ENCODE measurements around the gene FSIP2.

Gene FSIP2, protein sequence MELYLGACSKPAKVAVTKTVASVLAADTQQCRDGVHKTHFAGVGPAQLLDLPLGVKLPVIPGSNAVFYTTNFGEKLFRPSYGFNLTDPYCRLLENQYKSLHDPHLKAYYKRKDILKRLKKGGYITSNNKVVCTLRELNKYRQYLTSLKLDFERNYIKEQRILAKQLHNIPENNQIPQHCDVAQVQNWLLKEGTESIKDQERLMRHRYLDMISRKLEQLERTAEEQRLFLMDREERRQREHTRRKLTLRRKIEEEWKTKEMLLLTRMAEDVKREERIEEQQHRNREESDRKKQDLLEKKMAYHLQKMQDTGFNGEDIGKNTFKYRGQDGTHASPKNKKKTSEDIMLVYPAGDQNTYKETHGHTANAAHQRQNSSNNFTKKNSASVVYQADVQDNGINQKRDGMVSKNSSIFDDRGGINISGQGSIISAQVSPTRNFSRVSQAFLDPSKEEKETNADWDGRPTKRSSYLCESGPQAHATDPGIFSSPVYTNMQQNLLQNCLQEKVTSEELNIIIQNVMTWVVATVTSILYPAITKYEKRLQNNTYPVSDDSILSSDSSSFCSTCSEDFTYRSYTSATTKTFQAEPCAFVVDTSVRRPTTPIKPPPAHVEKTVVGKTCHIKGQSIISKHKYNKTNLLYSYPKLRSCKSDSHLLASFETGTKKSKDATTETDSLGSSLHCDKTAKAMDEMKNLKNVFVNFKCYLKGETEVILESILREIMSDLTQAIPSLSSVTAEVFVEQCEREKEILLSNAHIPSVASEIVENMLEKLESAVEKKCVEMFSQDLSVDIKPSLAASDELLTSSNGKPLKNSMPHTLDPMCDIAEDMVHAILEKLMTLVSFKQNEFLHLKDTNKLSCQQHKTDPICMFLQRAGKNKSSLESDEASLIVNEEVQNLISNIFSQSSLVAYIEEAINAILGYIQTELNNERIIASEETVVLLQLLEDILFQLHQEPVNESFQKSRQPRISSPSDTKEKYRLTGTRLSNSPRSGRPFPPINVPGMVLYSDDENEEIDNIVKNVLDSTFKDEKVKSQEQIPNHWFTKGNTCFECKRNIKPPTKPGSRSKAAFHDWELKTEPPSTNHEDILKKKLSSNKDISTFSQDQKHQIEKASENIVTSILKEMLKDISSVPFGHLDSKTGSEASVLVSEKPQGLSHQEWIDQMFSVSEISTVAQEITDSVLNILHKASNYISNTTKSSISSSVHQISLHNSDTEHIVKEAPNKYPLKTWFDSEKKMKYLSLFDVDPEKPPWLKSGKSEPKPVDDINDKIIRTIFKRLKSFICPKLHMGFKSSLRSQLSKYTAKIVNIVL (N-terminal part only)

DNA sequence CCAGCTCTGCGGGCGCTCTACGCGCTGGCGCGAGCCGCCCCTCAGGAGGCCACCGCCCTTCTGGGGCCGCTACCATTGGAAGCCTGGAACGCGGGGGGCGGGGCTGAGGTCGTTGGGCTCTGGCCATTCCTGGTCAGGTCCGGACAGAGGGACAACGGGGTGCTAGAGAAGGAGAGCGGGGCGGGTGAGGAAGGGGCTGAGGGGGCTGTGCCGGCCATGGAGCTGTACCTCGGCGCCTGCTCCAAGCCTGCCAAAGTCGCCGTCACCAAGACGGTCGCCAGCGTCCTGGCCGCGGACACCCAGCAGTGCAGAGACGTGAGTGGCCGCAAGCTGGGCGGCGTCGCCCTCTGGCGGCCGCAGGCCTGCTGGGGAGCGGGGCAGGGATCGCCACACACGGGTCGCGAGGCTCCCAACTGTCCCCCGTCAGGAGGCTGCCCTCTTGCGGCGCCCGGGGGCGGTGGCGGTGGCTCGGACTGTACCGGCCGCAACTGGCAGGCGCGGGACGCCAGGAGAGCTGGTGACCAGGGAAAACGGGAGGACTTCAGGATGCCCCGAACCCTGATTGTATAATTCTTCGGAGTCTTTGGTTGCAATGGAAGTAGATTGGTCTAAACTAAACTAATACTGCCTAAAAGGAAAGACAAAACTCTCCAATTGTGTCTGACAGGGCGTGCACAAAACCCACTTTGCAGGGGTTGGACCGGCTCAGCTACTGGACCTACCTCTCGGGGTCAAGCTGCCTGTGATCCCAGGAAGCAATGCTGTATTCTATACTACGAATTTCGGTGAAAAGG lies at the start of gene FSIP2:
FSIP2 (plus strand) TSS at position 126 of the 794 bp plus-strand sequence; CDS start at position 217, 91 bp downstream.
- peak; percentile 14 for DNase-seq

DNA sequence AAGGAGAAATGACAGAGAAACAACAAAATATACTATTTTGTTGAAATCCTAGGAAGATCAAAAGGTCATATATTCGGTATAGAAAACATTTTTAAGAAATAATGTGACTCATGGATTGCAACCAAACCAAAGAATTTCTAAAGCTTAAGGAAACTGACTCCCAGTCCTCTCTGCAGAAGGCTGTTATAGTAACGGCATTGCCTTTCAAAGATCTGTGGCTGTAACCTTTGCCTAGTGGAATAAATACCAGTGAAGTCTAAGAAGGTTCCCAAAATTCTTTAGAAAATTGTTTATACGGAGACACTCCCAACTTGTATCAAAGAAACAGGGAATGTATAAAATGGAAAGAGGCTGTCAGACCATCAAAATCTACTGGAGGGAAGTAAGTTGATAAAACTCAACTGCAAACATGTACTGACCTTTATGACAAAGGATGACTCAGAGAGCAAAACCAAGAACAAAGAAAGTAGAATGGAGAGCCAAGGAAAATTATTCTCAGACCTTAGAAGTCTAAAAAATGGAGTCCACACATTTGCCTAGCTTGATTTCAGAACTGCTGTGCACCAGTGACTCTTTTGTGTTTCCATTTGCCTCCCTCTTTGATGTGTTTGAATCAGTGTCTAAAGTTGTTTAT lies 48.6 kb upstream of the FSIP2 start:
- DNase-seq: no peak

DNA sequence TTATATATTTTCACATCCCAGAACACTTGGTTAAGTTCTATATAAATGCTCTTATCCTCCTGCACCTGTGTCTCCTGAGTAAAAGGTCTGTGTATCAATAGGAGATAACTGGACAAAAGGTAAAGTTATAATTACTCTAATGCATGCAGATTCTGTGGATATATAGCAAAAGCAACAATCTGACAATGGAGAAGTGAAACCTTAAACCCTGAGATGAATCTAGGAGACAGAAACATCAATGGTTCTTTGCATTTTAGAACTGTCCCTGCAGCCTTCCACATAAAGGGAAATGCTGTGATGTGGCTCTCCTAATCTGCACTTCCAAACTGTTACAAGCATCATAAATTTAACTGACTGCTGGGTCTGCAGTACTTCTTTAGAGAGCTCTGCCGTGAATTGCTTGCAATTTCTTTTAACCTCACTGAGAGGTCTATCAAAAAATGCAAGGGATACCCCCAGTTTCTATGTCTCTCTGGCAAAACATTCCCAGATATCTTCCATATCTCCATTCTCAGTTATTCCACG lies 42.8 kb upstream of the FSIP2 start:
- DNase-seq: no peak

DNA sequence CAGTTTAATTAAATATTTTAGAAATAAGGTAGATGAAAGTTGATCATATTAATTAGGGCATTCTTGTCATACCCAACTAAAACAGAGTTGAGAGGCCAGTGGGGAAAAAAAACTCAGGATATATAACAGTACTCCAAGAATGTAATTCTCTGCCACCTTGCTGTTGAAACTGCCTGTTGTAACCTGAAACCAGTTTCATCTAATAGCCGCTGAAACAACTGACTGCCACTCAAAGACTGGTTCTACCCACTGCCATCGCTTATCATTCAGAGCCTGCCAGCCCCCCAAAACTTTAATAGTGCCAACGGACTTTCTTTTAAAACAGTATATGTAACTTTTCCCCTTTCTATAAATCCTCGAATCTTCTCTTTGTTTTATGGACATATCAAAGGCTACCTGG lies 37.7 kb upstream of the FSIP2 start:
- DNase-seq: no peak

DNA sequence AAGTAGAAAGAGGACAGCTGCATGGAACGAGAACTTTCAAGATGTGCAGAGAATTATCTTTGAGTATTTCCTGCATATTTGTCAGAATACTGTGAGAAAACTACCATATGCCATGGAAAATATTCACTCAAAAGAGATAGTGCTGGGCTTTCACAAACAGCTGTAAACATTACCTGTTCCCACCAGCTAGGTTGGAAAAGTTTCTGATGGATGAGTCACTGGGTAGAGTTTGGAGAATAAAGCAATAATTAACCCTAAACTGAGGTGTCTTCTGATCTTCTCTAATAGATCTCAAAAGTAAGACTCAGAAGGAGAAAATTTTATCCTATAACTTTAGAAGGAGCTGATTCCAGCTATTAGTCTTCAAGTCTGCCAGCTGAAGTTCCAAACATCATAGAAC lies 3.9 kb upstream of the FSIP2 start:
- DNase-seq: no peak

DNA sequence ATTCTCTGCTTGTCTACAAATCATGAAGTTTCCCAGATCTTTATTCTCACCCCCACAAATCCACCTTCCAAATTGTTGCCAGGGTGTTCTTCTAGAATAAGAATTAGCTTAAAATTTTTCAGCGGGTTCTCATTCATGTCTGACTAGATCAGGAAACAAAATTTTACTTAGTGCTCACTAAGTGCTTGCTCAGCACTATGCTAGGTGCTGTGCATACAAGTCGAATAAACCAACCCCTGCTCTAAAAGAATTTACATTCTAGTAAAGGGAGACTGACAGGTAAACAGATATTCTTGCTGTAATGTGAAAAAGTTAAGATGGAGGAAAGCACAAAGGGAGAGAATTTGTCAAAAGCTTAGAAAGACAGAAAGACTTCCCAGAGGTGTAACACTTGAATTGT lies 2.4 kb upstream of the FSIP2 start:
- DNase-seq: no peak

DNA sequence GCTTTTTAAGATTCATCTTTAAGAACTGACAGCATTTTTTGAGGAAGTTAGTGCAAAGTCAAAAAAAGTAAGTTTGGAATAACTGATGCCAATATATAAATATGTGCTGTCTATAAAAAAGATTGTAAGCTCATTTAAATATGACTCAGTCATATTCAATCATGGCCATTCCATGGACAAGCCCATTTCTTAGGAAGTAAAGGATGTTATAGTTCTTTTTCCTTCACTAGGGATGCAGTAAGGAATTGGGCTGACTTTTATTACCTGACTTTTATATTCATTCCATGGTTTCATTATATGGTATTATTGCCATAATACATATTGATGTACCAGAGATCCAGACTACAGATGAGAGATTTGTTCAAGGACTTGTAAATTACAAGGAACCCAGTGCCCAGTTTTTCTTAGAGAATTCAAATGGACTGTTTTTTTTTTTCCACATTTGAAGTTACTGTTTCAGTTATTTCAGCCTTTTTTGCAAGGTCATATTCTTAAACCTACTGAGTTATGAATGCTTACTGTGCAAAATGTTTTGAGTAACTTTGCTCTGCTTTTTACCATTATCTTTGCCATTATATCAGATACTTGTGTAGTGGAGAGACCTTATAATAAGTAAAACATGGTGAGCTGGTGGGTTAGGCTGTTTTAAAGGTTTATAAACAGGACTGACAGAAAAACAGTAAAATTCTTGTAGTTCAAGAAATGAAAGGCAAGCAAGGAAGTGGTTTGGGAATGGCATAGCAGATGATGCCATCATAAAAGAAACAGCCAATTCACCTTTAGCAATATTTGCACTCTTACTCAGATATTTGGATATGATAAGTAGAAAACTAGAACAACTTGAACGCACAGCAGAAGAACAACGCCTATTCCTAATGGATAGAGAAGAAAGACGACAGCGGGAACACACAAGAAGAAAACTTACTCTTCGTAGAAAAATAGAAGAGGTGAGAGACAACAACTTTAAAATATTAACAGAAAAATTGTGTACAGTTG lies 7.6 kb downstream of the FSIP2 start:
- DNase-seq: no peak

DNA sequence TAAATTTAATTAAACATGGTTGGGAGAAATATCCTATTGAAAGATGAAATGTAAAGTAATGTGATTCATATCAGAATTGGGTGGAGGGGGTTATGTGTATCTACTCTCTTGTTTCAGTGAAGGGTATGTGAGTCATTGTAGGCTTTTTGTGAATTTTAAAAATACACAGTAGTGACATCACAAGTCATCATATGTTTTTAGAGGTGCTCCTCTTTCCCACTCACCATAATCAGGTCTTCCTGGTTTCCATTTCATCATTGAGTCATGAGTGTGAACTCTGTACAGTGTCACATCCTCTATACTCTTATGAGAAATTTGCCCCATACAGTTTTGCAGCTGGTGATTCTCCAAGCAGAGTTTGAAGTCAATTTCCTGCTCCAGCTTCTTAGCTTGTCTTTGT lies 18.8 kb downstream of the FSIP2 start:
- DNase-seq: no peak

DNA sequence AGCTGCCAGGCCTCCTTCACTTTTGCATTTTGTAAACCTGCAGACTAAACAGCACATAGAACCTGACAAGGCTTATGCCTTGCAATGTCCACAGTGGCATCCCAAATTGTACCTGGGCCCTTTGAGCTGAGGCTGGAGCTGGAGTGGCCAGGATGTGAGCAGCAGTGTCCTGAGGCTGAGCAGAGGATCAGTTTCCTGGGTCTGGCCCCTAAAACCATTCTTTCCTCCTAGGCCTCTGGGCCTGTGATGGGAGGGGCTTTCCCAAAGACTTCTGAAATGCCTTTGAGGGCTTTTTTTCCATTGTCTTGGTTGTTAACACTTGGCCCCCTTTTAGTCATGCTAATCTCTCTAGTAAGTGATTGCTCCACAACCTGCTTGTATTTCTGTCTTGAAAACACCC lies 32.8 kb downstream of the FSIP2 start:
- no peak for DNase-seq

DNA sequence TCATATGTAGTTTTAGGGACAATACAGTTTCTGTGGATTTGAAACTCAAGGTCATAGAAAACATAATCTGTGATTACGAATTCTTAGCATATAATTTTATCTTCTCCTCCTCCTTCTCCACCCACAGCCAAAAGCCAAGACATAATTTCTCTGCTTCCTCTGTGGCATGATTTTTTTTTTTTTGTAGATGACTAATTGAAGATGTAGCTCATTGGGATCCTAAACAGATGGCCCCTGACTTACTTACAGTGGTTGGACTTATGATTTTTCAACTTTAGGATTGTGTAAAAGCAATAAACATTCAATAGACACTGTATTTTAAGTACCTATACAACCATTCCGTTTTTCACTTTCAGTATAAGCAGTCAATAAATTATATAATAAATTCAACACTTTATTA lies 42.3 kb downstream of the FSIP2 start:
- DNase-seq: no peak

DNA sequence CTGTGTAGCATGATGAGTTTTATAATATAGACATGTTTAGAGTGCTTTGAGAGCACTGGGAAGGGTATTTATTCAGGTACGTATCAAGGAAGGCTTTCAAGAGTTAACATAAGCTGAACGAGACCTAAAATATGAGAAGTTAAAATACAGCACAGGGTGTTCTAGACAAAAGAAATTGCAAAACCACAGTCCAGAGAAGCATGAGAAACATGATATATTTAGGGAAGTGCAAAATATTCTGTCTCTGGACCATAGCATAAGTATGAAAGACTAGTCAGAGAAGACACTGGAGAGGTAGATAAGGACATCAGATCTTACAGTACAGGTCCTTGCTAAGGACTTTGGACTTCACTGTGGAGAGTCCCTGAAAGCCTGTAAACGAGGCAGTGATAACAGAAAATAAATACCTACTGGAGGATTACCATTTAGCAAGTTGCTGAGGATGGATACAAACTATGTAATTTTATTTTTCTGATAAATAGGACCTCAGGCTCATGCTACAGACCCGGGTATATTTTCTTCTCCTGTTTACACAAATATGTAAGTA lies 43.7 kb downstream of the FSIP2 start:
- DNase-seq: no peak

DNA sequence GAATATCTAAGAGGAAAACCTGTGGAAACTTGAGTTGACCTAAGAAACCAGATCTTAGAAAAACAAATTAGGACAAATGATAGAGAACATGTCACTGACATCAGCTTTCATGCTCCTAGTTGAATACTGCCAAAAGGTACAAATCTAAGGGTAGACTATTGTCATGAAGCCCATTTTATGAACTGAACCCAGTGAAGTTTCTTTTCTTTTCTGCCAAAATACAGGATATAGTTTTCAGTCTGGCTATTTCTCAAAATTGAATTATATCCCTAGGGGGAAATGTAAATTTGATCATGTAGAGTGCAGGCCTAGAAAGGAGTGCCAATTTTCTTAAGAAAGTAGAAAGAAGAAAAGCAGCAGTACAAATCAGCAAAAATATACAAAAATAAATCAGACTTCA lies 46.6 kb downstream of the FSIP2 start:
- no peak for DNase-seq

DNA sequence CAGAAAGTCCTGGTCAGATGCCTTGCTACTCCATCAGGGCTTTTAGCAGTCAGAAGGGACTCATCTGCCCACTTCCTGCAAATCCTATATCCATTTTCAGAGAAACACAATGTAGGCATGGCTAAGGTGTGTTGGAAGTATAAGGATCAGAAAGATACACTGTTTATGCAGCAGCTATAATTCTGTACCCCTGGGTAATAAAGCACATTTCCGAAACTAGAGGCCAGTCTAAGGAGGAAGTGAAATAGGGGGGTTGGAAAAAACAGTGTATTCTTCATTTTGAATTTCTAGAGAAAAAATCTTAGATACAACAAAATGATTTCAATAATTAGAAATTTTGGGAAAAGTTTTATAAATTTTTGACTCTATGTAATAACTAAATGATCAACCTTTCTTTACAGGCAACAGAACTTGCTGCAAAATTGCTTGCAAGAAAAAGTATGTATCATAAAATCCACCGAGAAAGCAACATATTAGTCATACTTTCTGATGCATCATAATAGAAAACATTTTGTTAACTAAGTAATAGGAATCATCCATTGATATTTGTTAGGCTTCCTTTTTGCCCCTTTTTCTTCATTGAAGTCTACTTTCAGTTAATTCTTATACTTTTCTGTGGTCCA lies 47.4 kb downstream of the FSIP2 start:
- no peak for DNase-seq

DNA sequence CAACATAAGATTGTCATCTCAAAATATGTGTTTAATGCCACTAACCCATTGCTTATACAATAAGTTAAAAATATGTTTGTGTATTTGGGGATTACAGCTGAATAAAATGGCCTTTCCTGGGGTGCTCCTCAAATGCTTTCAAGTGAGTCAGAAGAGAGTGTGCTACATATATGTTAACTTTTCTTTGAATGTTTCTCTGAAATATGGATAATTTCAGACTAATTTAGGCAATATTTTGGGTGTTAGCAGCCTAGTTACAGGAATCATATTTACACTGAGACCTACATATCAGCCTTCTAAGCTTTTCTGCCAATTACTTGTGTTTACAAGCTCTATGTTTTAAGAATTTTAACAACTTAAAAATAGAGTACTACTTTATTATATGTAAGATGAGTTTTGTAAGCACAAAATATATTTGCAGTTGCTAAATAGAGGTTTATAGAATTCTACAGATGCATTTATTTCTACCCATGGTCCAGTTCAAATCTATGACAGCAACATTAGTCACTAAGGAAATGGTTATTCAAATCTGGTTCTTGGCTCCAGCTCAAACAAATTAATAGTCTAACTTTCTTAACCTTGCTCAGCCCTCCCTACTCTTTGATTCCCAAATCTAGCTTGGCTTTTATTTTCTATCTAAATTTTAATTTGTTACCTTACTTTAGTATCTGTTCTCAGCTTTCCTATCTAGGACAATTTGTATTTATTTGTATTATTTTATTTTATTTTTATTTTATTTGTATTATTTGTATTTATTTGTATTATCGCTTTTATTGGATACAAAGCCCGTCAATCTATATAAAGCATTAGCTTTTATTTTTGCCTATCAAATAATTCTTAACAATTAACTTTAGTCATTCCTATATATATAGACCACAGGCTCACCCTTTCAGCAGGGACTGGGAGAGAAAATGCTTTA lies 48.9 kb downstream of the FSIP2 start:
- DNase-seq: no peak

DNA sequence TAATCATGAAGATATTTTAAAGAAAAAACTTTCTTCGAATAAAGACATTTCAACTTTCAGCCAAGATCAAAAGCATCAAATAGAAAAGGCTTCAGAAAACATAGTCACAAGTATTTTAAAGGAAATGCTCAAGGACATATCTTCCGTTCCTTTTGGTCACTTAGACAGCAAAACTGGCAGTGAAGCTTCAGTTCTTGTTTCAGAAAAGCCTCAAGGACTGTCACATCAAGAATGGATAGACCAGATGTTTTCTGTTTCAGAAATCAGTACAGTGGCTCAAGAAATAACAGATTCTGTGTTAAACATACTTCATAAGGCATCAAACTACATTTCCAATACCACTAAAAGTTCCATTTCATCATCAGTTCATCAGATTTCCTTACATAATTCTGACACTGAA lies 51.8 kb downstream of the FSIP2 start:
- DNase-seq: no peak

DNA sequence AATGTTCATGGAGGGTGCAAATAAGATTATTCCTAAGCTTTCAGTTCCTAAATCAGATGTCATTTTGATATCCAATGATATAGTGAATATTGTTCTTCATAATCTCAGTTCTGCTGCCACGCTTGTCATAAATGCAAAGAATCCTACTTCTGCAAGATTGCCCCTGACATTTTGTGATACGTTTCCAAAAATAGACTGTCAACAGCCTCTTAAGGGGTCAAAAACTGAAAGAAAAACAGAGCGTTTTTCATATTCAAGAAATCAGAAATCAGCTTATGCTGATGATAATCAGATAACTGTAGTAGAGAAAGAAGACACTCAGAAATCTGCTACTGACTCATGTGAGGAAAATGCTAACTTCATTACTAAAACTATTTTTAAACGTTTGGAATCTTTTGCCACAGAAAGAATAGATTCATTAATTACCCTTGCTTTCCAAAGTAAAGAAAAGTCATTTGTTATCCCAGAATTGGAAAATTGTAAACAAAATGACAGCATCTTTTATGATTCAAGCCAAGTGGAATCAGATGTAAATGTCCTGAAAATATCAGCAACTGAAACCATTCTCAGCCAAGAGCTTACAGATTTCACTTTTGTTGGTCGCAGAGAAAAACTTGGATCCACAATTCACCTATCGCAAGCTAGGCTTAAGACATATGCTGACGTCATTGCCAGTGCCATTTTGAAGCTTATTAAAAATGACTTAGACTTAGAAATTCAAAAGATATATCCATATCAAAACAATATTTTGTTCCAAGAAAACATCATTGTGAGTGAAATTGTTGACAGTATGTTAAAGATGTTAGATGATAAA lies 55.1 kb downstream of the FSIP2 start:
- DNase-seq: no peak

DNA sequence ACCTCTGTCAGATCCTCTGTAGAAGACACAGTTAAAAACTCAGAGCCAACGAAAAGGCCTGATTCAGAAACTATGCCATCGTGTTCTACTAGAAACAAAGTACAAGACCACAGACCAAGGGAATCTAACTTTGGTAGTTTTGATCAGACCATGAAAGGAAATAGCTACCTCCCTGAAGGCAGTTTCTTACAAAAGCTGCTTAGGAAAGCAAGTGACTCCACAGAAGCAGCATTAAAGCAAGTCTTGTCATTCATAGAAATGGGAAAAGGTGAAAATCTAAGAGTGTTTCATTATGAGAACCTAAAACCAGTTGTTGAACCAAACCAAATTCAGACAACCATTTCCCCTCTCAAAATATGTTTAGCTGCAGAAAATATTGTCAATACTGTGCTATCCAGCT lies 58.2 kb downstream of the FSIP2 start:
- DNase-seq: no peak

Data from activated CD8-positive, alpha-beta memory T cell treated with anti-CD3 and anti-CD28 coated beads, Interleukin-2, amount 50 U/mL, for 4 hours (primary cell).